HG02938 (cell line): ENCODE measurements around the gene HK3.
"Not testable (repeated sequence)": the region's sequence is repeated elsewhere in the genome, so short reads cannot be mapped to it uniquely, and the experiment has no call there.

Experiments used
- ATAC-seq: cut with Tn5 transposase; IDR thresholded peaks from one replicate; pipeline ENCODE4 v1.9.1; 2021; ENCODE audit warnings: mild to moderate bottlenecking, moderate library complexity; ENCODE audit not compliant: unreplicated experiment

The HK3 gene

DNA sequence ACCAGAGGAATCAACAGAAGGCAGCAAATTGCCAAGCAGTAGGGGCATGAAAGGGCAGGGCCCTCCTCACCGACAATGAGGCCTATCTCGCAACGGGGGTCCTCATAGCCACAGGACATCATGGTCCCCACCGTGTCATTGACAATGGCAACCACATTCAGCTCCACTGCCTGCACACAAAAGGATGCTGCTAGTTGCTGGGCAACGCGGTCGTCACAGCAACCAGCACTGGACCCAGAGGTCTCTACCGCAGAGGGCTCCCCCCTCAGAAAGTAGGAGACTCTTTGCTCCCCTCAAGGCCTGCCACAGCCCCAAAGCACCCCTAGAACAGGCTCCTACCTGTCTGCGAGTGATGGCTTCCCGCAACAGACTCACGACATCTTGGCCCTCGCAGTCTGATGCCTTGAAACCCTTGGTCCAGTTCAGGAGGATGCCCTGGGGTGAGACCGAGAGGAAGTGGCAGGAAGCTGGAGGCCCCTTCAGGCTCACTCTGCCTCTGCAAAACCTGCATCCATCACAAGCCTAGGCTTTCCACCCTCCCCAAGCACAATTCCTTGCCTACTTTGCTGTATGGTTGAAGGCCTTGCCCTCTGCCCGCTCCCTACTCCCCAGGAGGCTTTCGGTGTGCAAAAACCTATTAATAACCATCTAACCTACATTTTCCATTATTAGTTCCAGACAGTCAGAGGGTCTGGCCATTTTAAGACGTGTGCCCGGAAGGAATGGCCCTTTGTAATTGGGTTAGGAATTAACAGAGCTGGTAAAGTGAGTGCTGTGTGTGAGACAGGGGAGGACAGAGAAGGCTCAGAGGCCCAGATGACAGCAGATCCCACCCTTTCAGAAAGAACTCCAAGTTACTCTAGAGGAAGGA is 15.2 kb downstream of the HK3 start:
- no peak for ATAC-seq

DNA sequence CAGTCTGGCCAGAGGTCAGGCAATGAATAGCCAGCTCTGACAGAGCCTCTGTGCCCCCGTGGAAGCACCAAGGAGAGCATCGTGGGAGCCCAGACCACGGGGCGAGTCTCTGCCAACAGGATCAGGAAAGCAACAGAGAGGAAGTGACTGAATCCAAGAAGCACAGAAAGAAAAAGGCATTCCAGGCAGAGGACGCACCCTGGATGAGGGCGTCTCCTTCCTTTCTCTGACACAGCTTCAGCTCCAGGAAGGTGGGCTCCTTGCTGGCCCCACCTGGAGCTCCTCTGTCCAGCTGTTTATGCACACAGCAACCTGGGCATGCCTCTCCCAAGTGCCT is 16.6 kb downstream of the HK3 start:
- ATAC-seq = no peak

DNA sequence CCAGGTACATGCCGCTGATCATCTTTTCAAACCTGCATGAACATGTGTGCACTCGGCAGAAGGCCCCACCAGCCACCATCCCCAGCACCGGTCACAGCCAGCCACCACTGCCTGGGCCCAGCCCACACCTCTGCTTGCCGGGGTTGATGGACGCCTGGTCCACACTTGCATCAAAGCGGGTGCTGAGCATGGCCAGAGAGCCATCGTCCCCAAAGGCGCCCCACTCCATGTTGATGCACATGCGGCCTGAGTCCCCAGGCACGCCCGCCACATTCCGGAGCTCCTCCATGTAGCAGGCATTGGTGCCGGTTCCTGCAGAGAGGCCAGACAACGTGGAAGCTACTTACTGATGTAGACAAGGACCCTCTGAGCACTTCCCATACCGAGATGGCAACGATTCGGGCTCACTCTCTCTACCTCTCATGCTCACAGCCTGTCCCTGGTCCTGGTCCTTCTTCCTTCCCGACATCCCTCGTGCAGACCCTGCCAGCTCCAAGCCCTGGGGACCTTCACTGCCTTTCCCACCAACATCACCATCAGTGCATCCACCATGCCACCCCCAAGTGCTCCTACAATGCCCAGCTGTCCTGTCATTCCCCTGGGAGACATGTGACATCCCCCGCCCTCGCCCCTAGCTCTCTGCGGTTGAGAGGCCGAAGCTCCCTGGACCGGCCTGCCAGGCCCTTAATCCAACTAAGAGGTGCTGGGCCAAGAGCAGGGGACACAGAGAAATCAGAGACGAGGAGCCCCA is 17.2 kb downstream of the HK3 start:
- ATAC-seq = no peak

DNA sequence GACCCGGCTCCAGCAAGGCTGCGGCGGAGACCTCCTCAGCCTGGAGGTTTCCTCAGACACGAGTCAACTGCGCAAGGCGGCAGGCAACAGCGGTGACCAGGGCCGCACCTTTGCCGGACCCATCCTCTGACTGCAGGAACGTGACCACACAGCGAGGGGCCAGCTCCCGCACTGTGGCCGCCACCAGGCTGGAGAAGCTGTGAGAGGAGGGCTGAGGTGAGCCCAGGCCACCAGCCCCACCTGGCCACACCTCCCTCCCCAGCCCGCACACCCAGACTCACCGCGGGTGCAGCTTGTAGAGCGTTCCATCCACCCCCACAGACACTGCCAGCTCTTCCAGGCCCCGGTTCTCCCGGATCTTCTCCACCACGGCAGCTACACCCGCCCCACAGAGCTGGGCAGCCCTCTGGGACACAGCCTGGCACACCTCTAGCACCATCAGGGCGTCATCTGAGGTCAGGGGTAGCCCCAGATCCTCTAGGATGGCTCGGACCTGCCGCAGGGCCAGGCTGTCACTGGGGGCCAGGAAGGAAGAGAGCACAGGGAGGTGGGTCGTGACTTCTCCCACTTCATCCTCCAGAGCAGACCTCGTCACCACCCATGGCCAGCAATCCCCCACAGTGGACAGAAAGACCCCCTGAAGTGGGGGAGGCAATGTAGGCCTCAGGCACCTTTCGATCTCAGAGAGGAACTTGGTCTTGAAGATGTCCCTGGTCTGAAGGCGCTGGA is 18.0 kb downstream of the HK3 start:
- no peak for ATAC-seq

DNA sequence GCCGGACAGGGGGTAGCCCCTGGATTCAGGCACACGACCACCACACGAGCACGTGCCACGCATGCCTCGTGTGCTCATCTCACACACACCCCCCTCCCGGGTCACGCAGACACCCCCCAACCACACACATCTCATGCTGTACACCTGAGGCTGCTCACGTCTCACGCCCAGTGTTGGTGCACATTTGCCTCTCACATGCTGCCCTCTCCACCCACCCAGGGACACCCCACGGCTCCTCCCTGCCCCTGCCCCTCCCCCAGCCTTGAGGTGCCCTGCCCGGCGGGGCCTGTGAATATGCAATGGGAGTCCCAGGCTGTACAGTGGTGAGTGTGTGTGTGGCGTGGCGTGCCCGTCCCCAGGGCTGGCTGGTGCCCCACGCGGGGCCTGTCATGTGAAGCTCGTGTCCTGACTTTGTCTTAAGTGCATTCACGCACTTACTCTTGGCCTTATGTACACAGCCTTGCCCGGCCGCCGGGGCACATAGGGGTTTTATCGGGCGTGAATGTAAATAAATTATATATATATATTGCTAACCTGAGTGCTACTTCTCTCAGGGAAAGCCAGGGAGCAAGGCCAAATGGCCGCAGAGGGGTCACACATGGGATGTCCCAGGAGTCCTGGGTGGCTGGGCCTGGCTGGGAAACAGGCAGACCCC is 18.7 kb downstream of the HK3 start:
- no peak for ATAC-seq

DNA sequence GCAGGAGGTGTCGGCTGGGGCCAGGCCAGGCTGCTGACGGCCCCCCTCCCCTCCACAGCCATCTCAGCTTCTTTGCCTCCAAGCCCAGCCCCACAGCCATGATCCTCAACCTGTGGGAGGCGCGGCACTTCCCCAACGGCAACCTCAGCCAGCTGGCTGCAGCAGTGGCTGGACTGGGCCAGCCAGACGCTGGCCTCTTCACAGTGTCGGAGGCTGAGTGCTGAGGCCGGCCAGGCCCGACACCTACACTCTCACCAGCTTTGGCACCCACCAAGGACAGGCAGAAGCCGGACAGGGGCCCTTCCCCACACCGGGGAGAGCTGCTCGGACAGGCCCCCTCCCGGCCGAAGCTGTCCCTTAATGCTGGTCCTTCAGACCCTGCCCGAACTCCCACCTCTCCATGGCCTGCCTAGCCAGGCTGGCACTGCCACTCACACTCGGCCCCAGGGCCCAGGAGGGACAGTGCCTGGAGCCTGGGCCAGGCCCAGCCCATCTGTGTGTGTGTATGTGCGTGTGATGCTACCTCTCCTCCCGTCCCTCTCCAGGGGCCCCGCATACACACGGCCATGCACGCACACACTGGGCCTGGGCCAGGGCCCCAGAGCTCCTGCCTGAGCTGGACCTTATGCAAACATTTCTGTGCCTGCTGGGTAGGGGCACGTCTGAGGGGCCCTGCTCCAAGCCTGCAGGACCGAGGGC is 19.3 kb downstream of the HK3 start:
- no peak for ATAC-seq

DNA sequence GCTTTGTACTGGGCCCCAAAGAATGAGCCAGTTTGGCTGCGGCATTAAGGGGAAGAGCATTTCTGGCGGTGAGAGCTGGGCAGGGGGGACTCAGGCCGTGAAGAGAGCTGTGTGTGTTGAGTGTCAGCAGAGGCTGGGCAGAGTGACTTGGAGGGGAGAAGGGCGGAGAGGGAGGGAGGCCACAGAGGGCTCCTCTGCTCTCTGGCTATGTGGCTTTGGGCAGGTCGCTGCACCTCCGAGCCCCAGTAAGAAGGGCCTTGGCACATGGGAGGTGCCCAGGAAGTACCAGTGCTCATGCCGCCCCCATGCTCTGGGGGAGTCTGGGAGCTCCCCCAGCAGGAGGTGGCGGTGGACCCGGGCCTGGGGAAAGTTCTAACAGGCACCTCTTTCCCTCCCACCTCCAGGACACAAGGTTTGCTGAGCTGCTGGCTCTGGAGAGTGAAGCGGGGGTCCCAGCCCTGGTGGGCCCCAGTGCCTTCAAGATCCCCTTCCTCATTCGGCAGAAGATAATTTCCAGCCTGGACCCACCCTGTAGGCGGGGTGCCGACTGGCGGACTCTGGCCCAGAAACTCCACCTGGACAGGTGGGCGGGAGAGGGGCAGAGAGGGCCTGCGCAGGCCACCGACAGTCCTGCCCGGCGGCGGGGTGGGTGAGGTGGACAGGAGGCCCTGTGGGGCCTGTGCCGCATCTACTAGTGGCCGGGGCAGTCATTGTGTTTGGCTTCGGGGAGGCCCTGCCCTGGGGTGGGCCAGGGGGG is 20.1 kb downstream of the HK3 start:
- no peak for ATAC-seq

DNA sequence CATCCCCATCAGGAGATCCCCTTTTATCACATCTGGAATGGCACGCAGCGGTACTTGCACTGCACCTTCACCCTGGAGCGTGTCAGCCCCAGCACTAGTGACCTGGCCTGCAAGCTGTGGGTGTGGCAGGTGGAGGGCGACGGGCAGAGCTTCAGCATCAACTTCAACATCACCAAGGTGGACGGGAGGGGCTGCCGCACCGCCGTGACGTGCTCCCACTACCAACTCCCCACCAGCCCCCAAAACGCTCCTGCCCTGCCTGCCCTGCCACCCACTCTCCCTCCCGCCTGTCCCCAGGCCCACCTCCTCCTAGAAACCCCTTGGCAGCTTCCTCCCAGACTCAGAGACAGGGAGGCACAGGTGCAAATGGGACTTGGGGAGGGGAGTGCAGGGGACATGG is 20.7 kb downstream of the HK3 start:
- no peak for ATAC-seq

DNA sequence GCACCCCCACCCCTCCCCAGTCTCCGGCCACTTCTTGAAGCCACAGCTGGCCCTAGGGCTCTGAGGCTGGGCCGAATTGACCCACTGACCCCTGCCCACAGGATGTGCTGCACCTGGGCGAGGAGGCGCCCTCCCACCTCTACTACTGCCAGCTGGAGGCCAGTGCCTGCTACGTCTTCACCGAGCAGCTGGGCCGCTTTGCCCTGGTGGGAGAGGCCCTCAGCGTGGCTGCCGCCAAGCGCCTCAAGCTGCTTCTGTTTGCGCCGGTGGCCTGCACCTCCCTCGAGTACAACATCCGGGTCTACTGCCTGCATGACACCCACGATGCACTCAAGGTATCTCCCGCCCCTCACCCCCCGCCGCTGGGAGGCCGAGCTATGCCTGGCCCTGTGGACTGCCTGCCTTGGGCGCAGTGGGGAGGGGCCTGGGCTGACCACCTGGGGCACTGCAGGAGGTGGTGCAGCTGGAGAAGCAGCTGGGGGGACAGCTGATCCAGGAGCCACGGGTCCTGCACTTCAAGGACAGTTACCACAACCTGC is 21.3 kb downstream of the HK3 start:
- ATAC-seq = no peak

DNA sequence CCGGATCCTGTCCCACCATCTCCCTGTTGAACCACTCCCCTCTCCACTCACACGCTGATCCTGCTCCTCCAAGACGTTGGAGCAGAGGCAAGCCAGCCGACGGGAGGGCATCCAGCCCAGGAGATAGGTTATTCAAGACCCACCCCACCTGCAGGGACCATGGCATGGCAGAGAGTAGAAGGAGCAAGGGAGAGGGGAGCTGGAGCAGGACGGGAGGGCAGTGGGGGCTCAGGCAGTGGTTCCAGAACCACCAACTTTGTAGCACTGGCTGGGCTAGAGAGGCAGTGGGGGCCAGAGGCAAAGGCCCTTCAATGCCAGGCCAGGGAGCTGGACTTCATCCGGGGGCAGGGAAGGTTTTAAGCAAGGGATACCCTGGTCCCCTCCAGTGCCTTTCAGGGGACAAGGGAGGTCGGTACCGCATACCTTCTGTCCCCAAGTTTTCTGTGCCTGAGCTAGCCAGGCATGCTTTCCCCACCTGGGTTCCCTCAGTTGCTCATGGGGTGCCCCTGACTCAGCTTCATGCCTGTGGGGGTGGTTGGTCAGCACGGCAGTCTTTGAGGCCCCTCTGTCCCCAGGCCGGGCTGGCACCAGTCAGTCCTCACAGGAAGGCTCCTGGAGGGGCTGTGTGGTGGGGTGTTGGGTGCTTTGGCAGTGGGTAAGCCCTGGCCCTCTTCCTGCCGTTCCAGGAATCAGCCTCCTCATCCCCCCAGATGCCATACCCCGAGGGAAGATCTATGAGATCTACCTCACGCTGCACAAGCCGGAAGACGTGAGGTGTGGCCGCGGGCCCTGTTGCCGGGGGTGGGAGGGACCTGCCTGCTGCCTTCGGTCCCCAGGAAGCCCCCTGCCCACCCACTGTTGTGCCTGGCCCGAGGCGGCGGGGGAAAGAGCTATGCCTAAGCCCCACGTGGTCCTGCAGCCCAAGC is 22.4 kb downstream of the HK3 start:
- no peak for ATAC-seq

DNA sequence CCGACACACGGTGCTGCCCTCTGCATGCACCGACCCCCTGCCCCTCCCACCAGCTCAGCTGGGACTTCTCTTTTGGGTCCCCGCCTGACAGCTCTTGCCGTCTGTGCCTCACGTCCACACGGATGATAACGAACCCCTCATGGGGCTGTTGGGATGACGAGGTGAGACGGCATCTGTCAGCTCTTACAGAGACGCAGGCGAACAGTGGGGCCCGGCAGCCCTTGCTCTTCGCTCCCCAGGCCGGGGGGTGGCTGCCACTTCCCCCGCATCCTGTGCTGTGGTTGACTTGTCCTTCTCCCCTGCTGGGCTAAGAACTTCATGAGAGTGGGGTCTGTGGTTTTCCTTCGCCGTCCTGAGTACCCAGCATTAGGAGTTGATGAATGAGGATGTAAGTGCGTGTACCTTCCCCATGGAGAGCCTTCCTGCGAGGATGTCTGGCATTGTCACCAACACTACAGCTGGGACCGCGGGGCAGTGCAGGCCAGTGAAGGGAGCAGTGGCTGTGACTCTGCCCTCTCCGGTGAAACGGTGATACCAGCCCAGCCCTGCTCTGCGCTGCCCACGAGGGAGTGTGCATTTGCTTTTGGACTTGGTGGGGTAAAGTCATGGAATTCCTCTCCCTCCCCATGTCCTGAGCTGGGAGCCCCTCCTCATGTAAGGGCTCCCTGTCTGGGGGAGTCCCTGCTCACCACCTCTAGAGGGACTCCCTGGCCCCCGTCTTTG is 23.2 kb downstream of the HK3 start:
- no peak for ATAC-seq

DNA sequence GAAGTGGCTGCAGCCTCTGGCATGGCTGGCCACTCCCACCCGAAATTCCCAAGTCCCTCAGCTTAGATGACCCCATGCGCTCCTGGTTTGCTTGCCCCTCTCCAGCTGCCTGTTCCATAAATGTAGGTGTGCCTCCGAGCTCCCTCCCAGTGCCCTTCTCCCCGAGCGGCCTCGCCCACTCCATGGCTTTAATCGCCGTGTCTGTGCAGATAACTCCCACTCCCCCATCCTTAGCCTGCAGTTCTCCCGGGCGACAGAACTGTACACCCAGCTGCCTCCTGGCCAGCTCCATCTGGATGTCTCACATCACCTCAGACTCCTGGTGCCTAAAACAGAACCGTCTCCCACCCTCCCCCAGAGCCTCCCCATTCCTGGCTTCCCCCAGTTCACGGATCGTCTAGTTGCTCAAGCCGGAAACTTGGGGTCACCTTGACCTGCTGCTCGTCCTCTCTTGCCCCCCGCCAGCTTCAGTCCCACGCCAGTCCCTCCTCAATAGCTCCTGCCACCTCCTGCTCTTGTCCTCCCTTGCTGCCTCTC is 24.1 kb downstream of the HK3 start:
- ATAC-seq = no peak

DNA sequence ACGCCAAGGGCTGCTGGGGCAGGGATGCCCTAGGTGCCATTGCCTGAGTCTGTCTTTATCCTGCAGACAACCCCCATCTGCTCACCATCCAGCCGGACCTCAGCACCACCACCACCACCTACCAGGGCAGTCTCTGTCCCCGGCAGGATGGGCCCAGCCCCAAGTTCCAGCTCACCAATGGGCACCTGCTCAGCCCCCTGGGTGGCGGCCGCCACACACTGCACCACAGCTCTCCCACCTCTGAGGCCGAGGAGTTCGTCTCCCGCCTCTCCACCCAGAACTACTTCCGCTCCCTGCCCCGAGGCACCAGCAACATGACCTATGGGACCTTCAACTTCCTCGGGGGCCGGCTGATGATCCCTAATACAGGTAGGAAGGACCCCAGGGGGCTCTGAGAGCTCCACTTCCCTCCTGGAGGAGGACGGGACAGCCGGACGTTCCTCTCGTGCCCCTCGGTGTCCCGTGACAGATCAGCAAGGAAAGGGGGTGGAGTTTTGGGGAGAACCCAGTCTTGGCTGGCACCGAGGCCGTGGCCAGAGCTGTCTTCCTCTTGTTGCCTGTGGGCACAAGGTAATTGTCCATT is 24.9 kb downstream of the HK3 start:
- no peak for ATAC-seq

DNA sequence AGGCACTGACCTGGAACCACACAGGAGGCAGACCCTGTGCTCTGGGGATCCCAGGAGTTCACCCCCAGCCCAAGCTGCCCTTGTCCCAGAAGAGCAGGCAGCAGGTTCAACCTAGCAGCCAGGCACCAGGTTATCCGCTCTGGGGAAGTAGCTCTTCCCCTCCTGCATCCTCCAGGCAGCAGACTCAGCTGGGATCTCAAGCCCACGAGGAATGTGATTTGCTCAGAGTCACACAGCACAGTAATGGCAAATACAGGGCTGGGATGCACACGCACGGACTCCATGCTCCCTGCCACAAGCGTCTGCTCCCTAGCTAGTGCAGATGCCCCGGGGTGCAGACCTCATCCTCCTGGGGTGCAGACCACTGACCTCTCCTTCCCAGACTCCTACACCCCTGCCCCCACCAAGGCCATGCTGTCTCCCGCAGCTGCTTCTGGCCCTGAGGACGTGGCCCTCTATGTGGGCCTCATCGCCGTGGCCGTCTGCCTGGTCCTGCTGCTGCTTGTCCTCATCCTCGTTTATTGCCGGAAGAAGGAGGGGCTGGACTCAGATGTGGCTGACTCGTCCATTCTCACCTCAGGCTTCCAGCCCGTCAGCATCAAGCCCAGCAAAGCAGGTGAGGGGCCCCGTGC is 25.5 kb downstream of the HK3 start:
- no peak for ATAC-seq

DNA sequence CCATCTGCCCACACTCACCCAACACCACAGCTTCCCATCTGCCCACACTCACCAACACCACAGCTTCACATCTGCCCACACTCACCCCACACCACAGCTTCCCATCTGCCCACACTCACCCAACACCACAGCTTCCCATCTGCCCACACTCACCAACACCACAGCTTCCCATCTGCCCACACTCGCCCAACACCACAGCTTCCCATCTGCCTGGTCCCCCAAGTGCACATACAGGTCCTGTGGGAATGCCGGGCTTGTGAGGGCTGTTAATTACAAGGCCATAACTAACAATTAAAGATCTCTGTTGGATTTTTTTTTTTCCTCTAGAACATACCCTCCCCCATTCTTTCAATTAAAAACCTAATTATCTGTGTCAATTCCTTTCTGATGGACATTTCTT is 26.1 kb downstream of the HK3 start:
- not testable (repeated sequence) for ATAC-seq

DNA sequence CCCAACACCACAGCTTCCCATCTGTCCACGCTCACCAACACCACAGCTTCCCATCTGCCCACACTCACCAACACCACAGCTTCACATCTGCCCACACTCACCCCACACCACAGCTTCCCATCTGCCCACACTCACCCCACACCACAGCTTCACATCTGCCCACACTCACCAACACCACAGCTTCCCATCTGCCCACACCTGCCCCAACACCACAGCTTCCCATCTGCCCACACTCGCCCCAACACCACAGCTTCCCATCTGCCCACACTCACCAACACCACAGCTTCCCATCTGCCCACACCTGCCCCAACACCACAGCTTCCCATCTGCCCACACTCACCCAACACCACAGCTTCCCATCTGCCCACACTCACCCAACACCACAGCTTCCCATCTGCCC is 26.6 kb downstream of the HK3 start:
- not testable (repeated sequence) for ATAC-seq

DNA sequence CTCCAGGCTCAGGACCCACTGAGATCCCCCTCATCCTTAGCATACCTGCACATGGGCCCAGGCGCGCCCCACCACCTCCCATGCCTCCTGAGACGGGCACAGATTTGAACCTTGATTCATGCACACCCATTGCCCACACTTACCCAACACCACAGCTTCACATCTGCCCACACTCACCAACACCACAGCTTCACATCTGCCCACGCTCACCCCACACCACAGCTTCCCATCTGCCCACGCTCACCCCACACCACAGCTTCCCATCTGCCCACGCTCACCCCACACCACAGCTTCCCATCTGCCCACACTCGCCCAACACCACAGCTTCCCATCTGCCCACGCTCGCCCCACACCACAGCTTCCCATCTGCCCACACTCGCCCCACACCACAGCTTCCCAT is 28.5 kb downstream of the HK3 start:
- not testable (repeated sequence) for ATAC-seq
